ENCODE data around the gene TNNT3. TPM values are rescaled to one million over a fixed set of nuclear protein-coding genes. Genes with fewer than 3 reads are reported as not detected.
"Not testable (repeated sequence)": the region's sequence is repeated elsewhere in the genome, so short reads cannot be mapped to it uniquely, and the experiment has no call there.

The TNNT3 gene
- total RNA-seq, 1 experiment from 2014 or later: not detected

- in situ Hi-C loops (cut with HindIII; ENCODE audit: low sequenced_read_pairs): no loop called here
- no peak for DNase-seq (ENCODE audit: low spot score)
Observed at GRCh38 chr11:1929621-1930461, 10.3 kb downstream of the TNNT3 start.

GRCh38 chr11:1930462-1930830 lies 10.9 kb downstream of the TNNT3 start:
- no peak for DNase-seq (ENCODE audit: low spot score)
- in situ Hi-C loops (cut with HindIII; ENCODE audit: low sequenced_read_pairs): no loop called here

GRCh38 chr11:1931341-1932104 lies 12.0 kb downstream of the TNNT3 start:
- no peak for DNase-seq (ENCODE audit: low spot score)
- in situ Hi-C loops (cut with HindIII; ENCODE audit: low sequenced_read_pairs): no loop called here

- DNase-seq (ENCODE audit: low spot score): no peak
- in situ Hi-C loops (cut with HindIII; ENCODE audit: low sequenced_read_pairs): no loop called here
Observed at GRCh38 chr11:1932105-1932480, 12.6 kb downstream of the TNNT3 start.

- no peak for DNase-seq (ENCODE audit: low spot score)
- in situ Hi-C loops (cut with HindIII; ENCODE audit: low sequenced_read_pairs): no loop called here
Observed at GRCh38 chr11:1932681-1933080, 13.2 kb downstream of the TNNT3 start.

- no peak for DNase-seq (ENCODE audit: low spot score)
- in situ Hi-C loops (cut with HindIII; ENCODE audit: low sequenced_read_pairs): no loop called here
Observed at GRCh38 chr11:1933416-1934334, 14.2 kb downstream of the TNNT3 start.

GRCh38 chr11:1934335-1935155 lies 15.0 kb downstream of the TNNT3 start:
- in situ Hi-C loops (cut with HindIII; ENCODE audit: low sequenced_read_pairs): no loop called here
- no peak for DNase-seq (ENCODE audit: low spot score)

GRCh38 chr11:1935156-1936071 lies 15.9 kb downstream of the TNNT3 start:
- in situ Hi-C loops (cut with HindIII; ENCODE audit: low sequenced_read_pairs): no loop called here
- no peak for DNase-seq (ENCODE audit: low spot score)

GRCh38 chr11:1936072-1936780 lies 16.7 kb downstream of the TNNT3 start:
- no peak for DNase-seq (ENCODE audit: low spot score)
- in situ Hi-C loops (cut with HindIII; ENCODE audit: low sequenced_read_pairs): no loop called here

GRCh38 chr11:1936781-1937615 lies 17.5 kb downstream of the TNNT3 start:
- in situ Hi-C loops (cut with HindIII; ENCODE audit: low sequenced_read_pairs): no loop called here

GRCh38 chr11:1937616-1938342 lies 18.3 kb downstream of the TNNT3 start:
- in situ Hi-C loops (cut with HindIII; ENCODE audit: low sequenced_read_pairs): no loop called here
- no peak for DNase-seq (ENCODE audit: low spot score)

More at GRCh38 chr11:1936781-1937615, 17.5 kb downstream of the TNNT3 start:
- no peak for DNase-seq (ENCODE audit: low spot score)

GRCh38 chr11:1938343-1939005 lies 19.0 kb downstream of the TNNT3 start:
- in situ Hi-C loops (cut with HindIII; ENCODE audit: low sequenced_read_pairs): no loop called here
- DNase-seq (ENCODE audit: low spot score): no peak

GRCh38 chr11:1939006-1939625 lies 19.6 kb downstream of the TNNT3 start:
- no peak for DNase-seq (ENCODE audit: low spot score)
- in situ Hi-C loops (cut with HindIII; ENCODE audit: low sequenced_read_pairs): no loop called here

- DNase-seq (ENCODE audit: low spot score); in situ Hi-C loops (cut with HindIII; ENCODE audit: low sequenced_read_pairs): not testable (repeated sequence)
Observed at GRCh38 chr11:1939788-1940187, 20.3 kb downstream of the TNNT3 start.
